Inflammatory macrophage (primary cell): Measurements from ENCODE around the gene FLVCR2.

ENCODE experiments used
- DNase-seq, 2 donors: peaks; one replicate each; pipeline ENCODE4 v3.0.0-alpha.2; 2020 to 2022
- total RNA-seq, 18 experiments: gene quantifications; one replicate each; lab custom pipeline; 2026; ENCODE audit warnings: mixed read lengths in 6 of 18, inconsistent platforms in 2 of 18; lab: John Stamatoyannopoulos, UW

FLVCR2 gene, protein sequence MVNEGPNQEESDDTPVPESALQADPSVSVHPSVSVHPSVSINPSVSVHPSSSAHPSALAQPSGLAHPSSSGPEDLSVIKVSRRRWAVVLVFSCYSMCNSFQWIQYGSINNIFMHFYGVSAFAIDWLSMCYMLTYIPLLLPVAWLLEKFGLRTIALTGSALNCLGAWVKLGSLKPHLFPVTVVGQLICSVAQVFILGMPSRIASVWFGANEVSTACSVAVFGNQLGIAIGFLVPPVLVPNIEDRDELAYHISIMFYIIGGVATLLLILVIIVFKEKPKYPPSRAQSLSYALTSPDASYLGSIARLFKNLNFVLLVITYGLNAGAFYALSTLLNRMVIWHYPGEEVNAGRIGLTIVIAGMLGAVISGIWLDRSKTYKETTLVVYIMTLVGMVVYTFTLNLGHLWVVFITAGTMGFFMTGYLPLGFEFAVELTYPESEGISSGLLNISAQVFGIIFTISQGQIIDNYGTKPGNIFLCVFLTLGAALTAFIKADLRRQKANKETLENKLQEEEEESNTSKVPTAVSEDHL
- 43.4 to 163 (median 95.2) reads per million in 18 experiments for total RNA-seq

DNA sequence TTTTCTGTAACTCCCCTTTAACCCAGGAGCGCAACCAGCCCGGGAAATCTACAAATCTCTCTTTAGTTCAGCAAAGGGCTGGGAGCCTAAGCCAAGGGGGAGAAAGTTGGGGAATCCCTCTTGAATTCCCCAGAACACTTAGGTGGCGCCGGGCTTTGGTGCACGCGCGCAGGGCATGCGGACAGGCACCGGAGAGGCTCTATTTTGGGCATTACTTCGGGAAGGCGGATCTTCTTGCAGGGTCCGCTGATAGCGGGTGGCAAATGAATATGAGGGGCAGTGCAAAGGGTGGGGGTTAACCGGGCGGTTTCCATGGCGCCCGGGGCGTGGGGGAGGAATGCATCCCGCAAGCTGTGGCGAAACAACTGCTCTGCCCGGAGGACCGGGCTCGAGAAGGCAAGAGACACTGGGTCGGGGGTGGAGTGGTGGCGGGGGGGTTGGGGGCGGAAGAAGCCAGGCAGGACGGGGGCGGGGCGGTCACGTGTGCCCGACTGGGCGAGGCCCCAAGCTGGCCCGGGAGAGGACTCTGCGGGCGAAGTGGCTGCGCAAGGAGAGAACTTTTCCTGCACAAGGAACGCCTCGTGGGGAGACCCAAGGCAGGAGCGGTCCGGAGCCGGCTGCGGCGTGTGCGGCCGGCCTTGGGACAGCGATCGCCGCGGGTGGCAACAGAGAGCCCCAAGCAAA is at the start of gene FLVCR2:
FLVCR2 (plus strand) TSS at position 519 of the 684 bp plus-strand sequence. CDS start 353 bp downstream, outside the sequence.
- DNase-seq: peak; percentile 85 to 90

DNA sequence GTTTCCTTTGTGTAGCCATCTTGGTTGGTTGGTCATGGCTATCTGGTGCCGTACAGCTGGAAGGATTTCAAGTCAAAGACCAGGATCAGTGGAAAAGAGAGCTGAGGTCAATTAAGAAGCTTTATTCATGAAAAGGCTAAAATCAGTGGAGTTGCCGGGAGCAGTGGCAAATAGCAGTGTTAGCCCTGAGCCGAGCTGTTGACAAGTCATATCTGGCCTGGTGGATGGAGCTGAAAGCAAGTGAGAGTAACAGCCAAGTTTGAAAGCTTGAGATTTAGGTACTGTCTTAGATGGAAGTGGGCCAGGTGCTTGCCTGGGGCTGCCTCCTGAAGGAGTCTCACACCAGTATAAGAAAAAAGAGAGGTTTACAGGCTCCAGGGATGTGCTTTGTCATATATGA is 47.2 kb upstream of the FLVCR2 start:
- DNase-seq: no peak

DNA sequence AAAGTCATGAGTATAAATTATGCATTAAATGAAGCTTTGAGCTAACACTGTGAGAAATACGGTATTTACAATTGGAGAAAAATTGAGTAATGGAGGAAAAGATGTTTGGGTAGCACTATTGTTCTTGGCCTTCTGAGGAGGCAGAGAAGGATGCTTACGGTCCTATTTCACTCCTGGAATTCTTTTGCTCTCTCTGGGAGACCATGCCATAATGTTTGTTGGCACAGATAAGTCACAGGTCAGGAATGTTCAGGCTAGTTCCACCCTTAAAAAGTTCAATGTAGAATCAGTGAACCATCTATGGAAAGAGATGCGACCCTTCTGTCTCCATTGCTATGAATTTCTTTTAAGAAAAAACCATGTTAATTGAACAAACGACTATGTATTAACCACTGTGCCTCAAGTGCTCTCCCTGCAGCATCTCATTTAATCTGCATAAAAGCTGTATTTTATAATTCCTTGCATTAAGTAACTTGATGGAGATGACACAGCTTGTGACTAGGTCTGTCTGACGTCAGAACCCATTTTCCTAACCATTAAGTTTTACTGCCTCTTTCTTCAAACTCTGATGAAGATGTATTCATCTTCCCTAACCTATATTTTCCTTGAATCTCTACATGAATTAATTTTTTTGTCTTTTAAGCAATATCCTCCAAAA is 46.6 kb upstream of the FLVCR2 start:
- no peak for DNase-seq

DNA sequence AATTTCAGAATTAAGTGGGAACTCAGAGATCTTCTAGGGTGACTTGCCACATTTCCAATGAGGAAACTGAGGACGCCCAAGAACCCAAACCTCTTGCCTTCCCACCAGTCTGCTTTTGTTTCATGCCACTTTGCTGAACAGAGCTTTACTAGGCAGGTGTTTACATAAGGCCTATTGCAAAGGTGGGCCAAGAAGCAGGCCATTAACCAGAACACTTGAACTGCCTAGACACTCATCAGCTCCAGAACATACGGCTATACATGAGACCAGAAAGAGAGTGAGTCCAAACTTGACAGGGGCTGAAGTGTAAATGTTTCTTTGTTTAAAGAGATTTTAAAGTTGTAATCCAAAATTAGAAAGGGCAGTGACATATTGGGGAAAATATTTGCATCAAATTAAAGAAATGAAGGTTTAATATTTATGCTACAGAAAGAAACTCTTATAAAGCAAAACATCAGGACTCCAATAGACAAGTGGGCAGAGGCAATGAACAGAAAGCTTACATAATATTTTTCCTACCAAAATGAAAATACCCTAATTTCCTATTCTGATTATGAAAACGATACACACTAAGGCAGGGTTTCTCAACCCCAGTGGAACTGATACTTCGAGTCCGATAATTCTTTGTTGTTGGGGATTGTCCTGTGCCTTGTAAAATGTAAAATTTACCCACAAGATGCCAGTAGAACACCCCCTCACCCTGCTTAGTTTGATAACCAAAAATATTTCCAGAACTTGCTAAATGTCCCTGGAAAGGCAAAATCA is 44.4 kb upstream of the FLVCR2 start:
- DNase-seq: no peak

DNA sequence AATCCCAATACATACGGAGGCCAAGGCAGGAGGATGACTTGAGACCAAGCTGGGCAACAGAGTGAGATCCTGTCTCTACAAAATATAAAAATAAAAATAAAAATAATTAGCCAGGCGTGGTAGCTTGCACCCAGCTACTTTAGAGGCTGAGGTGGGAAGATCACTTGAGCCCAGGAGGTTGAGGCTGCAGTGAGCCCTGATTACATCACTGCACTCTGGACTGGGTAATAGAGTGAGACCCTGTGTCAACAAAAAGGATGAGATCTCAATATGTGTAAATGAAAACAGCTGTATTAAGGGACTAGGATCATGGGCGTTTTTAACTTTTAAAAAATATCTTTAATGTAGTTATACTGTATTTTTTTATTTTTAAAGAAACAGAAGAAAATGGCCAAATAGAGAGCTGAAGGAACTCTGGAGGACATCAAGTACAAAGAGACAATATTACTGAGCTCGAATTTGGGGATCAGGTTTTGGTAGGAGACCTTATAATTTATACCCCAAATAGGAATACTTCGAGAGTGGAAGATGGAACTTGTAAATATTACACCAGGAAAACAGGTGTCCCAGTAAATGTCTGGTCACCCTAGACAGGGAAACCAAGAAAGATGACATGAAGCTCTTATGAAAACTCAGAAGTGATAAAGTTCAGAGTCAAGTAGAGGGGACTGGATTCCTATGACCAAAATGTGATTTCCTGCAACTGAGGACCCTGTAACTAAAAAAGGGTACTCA is 43.1 kb upstream of the FLVCR2 start:
- DNase-seq: no peak

DNA sequence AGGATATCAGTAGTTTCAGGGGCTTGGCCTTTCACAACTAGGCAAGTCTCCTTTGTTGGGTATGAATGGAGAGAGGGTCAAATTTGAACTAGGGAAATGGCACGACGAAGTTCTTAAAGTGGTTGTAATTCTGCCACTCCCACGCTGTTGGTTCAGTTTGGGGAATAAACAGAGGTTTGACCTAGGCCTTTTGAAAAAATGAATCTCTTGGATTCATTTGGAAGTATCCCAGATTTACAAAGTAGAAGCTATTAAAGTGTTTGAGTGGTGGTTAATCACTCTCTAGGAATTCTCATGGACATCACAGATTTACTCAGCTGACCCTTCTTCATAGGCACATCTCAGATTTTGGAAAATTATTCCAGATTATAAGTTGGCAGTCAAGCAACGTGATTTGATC is 41.3 kb upstream of the FLVCR2 start:
- DNase-seq: no peak

DNA sequence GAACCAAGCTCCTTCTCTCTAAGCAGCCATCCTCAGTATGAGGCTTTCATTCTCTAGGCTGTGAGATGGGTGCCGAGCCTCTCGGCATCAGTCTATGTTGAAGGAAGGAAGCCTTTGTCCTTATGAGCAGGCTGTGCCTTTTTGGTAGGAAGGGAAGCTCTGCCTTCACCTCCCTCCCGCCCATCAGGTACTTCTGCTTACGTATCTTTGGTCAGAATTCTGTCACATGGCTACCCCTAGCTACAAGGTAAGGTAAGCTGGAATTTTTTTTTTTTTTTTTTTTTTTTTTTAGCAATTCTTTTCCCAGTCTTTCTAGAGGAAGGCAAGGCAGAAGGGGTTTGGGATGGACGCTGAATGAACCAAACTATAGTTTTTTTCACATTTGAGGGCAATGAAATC is 39.3 kb upstream of the FLVCR2 start:
- DNase-seq: no peak

DNA sequence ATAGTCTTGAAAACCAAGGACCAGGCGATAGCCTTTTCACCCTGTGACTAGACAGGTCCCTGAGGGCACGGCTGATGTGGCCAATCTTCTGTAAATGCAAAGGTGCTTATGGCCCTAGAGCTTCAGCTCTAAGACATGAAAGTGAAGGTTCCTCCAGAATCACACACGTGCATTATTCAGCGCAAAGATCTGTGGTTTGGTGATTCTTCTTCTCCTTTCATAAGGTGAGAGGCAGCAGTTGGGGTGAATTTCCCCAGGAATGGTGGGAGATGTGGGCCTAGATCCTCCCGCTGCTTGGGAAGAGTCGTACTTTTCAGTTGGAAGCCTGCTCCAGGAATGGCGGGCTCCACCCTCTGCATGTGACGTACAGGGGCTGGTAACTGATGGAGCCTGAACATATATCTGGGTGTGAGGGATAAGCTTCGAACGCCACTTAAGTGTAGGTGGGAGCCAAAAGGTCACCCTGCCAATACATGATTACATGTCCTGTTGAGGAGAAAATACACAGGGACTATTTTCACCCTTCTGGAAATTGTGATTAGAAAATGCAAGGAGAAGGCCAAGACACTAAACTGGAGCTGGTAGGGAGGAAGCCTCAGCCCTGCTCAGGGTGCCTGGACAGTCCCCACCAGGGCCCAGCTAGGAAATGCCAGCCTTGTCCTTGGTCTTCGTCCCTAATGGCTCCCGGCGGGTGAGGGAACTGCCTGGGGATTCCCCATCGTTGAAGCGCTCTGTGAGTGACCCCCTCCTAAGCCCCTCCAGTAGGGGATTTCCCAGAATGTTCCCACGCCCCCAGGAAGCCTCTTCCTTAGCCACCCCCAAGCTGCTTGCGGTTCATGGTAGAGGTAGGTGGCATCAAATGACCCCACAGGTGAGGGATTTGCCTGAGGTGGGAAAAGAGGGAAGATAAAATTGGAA is 38.6 kb upstream of the FLVCR2 start:
- no peak for DNase-seq

DNA sequence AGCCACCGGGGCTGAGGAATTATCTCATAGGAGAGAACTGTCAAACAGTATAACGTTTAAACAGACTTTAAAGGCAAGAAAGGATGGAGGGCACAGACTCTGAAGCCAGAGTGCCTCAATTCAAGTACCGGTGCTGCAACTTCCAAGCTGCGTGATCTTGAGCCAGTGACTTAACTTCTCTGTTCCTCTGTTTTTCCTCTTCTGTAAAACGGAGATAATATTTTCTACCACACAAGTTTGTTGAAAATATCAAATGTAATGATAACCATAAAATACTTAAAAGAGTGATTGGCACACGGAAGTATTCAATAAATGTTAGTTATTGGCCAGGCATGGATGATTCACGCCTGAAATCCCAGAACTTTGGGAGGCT is 38.0 kb upstream of the FLVCR2 start:
- DNase-seq: no peak

DNA sequence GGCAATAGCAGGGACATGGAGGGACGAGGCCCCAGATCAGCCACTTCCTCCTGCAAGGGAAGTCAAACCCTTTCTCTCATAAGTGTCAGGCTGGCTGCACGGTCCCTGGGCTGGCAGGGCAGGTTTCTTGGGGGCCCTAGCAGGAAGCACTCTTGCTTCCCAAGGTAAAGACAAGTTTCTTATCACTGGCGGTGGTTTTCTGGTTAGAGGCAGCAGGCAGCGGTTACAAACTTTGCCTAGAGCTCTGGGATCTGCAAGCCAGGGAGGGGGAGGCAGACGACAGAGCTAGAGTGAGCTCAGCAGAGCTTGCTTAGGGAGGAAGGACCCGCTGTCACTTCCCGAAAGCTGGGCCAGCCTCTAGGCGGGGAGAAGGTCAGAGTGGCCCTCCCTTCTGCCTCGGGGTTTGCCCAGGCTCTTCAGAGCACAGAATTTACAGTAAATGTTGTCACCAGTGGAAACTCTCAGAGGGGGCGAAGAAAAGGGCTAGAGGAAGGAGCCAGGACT is 35.8 kb upstream of the FLVCR2 start:
- DNase-seq: peak; percentile 87 to 92

DNA sequence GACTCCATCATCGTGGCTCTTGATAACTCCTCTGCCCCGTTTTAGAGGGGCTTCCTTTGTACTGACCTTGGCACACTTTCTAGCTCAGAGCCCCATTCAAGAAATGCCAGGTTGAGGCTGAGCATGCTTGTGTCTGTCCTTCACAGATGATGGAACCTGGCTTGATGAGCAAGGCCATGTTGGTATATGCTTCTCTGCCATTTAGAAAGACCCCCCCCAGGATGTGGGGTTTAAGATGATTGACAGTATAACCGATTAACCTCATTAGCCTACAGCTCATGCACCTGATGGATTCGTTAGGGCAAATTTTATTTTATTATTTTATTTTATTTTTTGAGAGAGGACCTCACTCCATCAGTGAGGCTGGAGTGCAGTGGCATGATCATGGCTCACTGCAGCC is 35.2 kb upstream of the FLVCR2 start:
- no peak for DNase-seq

DNA sequence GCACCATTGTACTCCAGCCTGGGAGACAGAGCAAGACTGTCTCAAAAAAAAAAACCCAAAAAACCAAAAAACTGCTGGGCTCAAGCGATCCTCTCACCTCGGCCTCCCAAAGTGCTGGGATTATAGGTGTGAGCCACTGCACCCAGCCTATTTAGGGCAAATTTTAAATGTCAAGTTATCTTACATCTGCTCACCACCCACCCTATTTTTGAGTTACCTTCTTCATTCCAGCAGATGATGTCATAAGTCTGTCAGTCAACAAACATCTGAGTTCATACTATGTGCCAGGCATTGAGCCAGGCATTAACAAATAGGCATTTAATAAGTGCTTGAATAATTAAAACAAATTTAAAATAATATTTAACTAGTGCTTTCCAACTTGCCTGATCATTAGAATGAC is 34.6 kb upstream of the FLVCR2 start:
- no peak for DNase-seq

DNA sequence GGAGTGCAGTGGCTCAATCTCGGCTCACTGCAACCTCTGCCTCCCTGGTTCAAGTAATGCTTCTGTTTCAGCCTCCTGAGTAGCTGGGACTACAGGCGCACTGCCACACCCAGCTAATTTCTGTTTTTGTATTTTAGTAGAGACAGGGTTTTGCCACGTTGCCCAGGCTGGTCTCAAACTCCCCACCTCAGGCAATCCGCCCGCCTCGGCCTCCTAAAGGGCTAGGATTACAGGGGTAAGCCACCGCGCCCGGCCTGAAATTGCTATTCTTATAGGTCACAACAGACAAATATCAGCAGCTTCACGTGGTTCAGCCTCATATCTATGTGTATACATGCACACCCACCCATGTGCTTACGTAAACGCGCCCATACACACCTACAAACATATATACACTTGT is 32.5 kb upstream of the FLVCR2 start:
- DNase-seq: no peak

DNA sequence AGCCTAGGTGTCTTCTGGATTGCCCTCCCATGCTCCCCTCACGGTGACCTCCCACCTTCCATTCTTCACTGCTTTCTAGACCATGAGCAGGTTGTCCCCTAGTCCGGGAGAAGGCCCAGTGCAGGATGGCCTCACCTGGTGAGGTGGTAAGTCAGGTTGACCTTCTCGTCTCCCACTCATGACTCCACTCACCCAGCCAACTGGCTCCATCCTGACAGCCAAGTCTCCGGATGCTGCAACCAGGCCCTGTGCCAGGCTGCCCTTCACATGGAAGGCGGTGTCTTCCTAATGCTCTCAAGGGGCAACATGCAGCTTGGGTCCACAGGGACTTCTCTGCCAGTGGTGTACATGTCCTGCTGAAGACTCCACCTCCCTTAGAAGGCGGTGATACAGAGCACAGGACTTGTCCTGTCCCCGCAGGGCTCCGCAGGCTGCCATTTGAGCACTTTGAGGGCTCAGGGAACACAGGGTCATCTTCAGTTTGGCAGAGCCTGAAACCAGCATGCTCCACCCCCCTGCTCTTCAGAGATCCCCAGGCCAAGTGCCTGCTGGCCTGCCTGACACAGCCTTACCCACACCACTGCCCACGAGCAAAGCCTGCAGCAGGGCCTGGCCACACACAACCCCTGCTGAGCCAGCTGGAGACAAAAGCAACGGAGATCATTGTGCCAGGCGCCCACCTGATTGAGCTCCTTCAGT is 30.7 kb upstream of the FLVCR2 start:
- DNase-seq: no peak

DNA sequence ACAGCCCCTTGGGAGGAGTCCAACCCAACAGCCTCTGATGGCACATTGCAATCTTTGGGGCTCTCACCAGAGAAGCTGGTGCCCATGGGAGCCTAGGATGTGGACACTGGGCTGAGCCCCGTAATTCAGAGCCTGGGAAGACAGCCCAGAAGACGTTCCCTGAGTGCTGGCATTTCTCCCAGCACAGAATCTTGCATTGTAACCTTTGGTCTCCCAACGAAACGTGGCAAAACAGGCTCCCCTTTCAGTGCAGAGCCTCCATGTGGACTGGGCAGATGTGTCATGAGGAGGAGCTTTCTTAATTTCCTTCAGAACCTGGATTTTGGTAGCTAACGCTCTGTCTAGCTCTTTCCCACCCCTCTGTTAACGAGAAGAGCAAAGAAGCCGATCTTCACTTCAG is 29.9 kb upstream of the FLVCR2 start:
- no peak for DNase-seq

DNA sequence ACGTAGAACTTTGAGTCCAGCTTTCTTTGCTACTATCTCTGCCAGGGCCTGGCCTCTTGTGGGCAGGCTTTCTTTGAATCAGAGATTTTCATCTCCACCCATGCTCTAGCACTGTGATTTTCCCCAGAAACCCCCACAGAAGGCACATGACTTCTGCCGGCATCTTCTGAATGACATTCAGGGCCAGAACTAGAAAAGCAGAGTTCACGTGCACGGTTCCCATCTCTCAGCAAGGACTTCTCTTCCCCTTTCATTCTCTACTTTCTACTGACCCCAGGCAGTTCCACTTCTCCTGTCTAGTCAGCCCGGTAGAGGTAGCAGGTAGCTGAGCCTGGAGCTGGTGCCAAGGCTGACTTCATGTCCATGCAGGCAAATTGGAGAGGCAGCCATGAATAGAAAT is 29.3 kb upstream of the FLVCR2 start:
- peak; percentile 22 to 44 for DNase-seq

DNA sequence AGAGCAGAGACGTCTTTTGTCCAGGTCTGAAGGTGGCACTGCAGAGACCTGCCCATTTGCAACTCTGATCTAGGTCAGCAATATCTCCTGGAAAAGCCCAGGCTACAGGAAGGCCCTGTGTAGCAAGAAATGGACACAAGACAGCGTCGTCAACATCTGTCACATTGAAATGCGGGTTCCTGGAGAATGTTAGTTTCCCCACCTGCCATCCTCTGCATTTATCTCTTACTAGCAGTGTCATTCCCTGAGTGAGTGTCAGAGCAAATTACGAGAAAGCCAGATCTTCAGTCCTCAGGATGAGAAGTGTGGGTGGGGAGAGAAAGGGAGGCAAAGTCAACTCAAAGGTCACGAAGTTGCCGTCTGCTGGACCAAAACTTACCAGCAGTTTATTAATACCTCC is 27.4 kb upstream of the FLVCR2 start:
- no peak for DNase-seq

DNA sequence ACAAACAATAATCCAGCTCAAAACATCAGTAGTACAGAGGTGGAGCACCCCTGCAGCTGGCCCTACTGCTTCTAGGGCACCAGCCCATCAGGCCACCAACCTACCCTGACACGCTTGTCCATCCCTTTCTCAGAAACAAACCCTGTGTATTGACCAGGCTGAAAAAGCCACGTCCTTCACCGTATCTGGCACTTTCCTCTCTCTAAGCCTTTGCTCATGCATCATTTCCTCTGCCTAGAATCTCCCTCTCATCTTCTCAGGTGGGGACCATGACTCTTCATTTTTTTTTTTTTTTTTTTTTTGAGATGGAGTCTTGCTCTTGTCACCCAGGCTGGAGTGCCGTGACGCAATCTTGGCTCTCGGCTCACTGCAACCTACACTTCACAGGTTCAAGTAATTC is 25.3 kb upstream of the FLVCR2 start:
- no peak for DNase-seq

DNA sequence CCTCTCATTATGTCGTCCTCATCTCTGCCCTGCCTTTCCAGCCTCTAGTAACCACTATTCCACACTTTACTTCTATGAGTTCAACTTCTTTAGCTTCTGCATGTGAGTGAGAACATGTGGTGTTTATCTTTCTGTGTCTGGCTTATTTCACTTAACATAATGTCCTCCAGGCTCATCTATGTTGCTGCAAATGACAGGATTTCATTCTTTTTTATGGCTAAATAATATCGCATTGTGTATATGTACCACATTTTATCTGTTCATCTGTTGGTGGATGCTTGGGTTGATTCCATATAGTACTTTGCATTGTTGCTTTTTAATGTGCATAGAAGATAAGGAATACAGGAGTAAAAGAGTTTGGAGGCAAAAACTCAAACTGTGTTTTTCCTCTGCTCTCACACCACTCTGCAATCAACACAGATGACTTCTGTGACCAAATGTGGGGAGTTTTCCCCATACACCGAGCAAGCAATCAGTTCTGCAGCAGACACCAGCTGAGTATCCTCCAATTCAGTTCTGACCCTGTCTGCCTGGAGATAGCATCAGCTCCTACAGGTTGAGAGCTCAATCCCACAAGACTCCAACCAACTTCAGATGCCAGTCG is 24.6 kb upstream of the FLVCR2 start:
- no peak for DNase-seq

DNA sequence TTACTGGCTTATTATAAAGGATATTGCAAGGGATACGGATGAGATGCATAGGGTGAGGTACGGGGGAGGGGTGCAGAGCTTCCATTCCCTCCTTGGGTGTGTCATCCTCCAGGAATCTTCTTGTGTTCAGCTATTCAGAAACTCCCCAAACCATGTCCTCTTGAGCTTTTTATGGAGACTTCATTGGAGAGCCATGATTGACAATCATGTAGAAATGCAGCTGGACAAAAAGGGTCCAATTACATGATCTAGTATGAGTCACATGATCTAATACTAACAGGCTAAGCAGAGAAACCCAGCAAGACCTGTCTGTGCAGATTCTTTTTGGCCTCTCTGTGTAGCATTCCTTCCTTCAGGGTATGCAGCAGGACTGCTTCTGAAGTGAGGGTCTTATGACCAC is 23.9 kb upstream of the FLVCR2 start:
- DNase-seq: no peak
